GM23338 (cell line): ENCODE measurements around the gene OXNAD1. TPM values are rescaled to one million over a fixed set of nuclear protein-coding genes. Genes with fewer than 3 reads are reported as not detected.

Experiments used
- ATAC-seq: fragments of 200-7000 bp; cut with Tn5 transposase; 3 replicates; pipeline ENCODE4 v1.9.1; 2020
- DNase-seq: peaks from one replicate; pipeline ENCODE4 v3.0.0-alpha.2; 2015; ENCODE audit warnings: low spot score
- H2AFZ ChIP-seq: fragments of 200-600 bp; sonication (generic); 2 replicates; pipeline ENCODE4 v1.8.0; 2016; ENCODE audit warnings: antibody characterized with exemption, mild to moderate bottlenecking, moderate library complexity
- H3F3A ChIP-seq: fragments of 200-600 bp; sonication (generic); replicated peaks from 2 replicates; pipeline ENCODE4 v1.8.0; 2017; ENCODE audit warnings: antibody characterized with exemption, mixed run types, low read depth
- H3K27ac ChIP-seq: fragments of 200-600 bp; sonication (generic); 2 replicates; pipeline ENCODE4 v1.6.1; 2016; ENCODE audit warnings: low read depth
- H3K27me3 ChIP-seq: fragments of 200-600 bp; sonication (generic); 2 replicates; pipeline ENCODE4 v1.8.0; 2016; ENCODE audit warnings: mild to moderate bottlenecking, mixed run types, moderate library complexity; ENCODE audit not compliant: insufficient read depth
- H3K36me3 ChIP-seq: fragments of 200-600 bp; sonication (generic); 2 replicates; pipeline ENCODE4 v1.8.0; 2016; ENCODE audit warnings: mild to moderate bottlenecking; ENCODE audit not compliant: insufficient read depth
- H3K4me1 ChIP-seq: fragments of 200-600 bp; sonication (generic); 2 replicates; pipeline ENCODE4 v1.8.0; 2016; ENCODE audit warnings: mild to moderate bottlenecking, moderate library complexity; ENCODE audit not compliant: insufficient read depth
- H3K4me2 ChIP-seq: fragments of 200-600 bp; sonication (generic); 2 replicates; pipeline ENCODE4 v1.7.1; 2017; ENCODE audit warnings: mixed run types
- H3K4me3 ChIP-seq: fragments of 200-600 bp; sonication (generic); 2 replicates; pipeline ENCODE4 v1.6.1; 2016; ENCODE audit warnings: mixed run types
- H3K79me2 ChIP-seq: fragments of 200-600 bp; sonication (generic); replicated peaks from 2 replicates; pipeline ENCODE4 v1.8.0; 2017; ENCODE audit warnings: mild to moderate bottlenecking; ENCODE audit not compliant: insufficient read depth
- H3K9me2 ChIP-seq: fragments of 200-600 bp; sonication (generic); 2 replicates; pipeline ENCODE4 v1.8.0; 2017; ENCODE audit not compliant: insufficient read depth
- H4K20me1 ChIP-seq: fragments of 200-600 bp; sonication (generic); replicated peaks from 2 replicates; pipeline ENCODE4 v1.8.0; 2017; ENCODE audit warnings: mild to moderate bottlenecking; ENCODE audit not compliant: insufficient read depth
- H3K27ac Mint-ChIP-seq: 2 replicates; pipeline ENCODE4 v1.8.0; 2020; ENCODE audit warnings: inconsistent platforms, mild to moderate bottlenecking, moderate library complexity, mixed read lengths
- H3K27me3 Mint-ChIP-seq: 3 replicates; pipeline ENCODE4 v1.8.0; 2022; ENCODE audit warnings: low read depth, mild to moderate bottlenecking, moderate library complexity, mixed read lengths, inconsistent platforms; ENCODE audit not compliant: insufficient read depth, poor library complexity
- H3K36me3 Mint-ChIP-seq: 3 replicates; pipeline ENCODE4 v1.8.0; 2021; ENCODE audit warnings: low read depth, mild to moderate bottlenecking, inconsistent platforms, moderate library complexity, mixed read lengths
- H3K4me1 Mint-ChIP-seq: 3 replicates; pipeline ENCODE4 v1.8.0; 2020; ENCODE audit warnings: mild to moderate bottlenecking, inconsistent platforms, mixed read lengths
- H3K4me3 Mint-ChIP-seq: 3 replicates; pipeline ENCODE4 v1.8.0; 2021; ENCODE audit warnings: moderate library complexity, mild to moderate bottlenecking, inconsistent platforms, mixed read lengths
- H3K9me3 Mint-ChIP-seq: 3 replicates; pipeline ENCODE4 v1.8.0; 2020; ENCODE audit warnings: moderate library complexity, mild to moderate bottlenecking, inconsistent platforms, mixed read lengths
- CREB1 ChIP-seq: fragments of 250-450 bp; sonication (Bioruptor Pico); IDR thresholded peaks from 2 replicates; pipeline ENCODE4 v1.5.0; 2020; ENCODE audit warnings: low read depth, mild to moderate bottlenecking, moderate library complexity
- EZH2 ChIP-seq: fragments of 200-600 bp; sonication (generic); IDR thresholded peaks from one replicate; pipeline ENCODE4 v1.8.0; 2017; ENCODE audit warnings: antibody characterized with exemption, mild to moderate bottlenecking, low read depth; ENCODE audit not compliant: unreplicated experiment
- EZH2phosphoT487 ChIP-seq: fragments of 200-600 bp; sonication (generic); IDR thresholded peaks from one replicate; pipeline ENCODE4 v1.8.1; 2018; ENCODE audit warnings: antibody characterized with exemption; ENCODE audit not compliant: unreplicated experiment
- JUNB ChIP-seq: IDR thresholded peaks from one replicate; pipeline ENCODE4 v1.6.1; 2016; ENCODE audit warnings: antibody characterized with exemption; ENCODE audit not compliant: unreplicated experiment
- NANOG ChIP-seq: IDR thresholded peaks from 2 replicates; pipeline ENCODE4 v1.6.1; 2016; ENCODE audit warnings: antibody characterized with exemption, borderline replicate concordance
- POLR2AphosphoS5 ChIP-seq: IDR thresholded peaks from 2 replicates; pipeline ENCODE4 v1.6.1; 2016; ENCODE audit warnings: antibody characterized with exemption, low read depth
- STAT1 ChIP-seq: IDR thresholded peaks from one replicate; pipeline ENCODE4 v1.6.1; 2016; ENCODE audit warnings: antibody characterized with exemption; ENCODE audit not compliant: unreplicated experiment
- ZNF114 ChIP-seq: fragments of 250-450 bp; sonication (Bioruptor Pico); IDR thresholded peaks from 2 replicates; pipeline ENCODE4 v1.5.0; 2020; ENCODE audit warnings: mild to moderate bottlenecking, moderate library complexity
- ZNF331 ChIP-seq: fragments of 250-450 bp; sonication (Bioruptor Pico); IDR thresholded peaks from 2 replicates; pipeline ENCODE4 v1.5.0; 2020; ENCODE audit warnings: low read depth, mild to moderate bottlenecking, moderate library complexity
- long read RNA-seq: library from polyadenylated mRNA; unstranded; transcript quantifications from one replicate; pipeline ENCODE4 v2.0.0, GENCODE V29; 2020; ENCODE audit not compliant: unreplicated experiment
- polyA plus RNA-seq: library from polyadenylated mRNA; unstranded; fragments of >200 nt; fragmentation: Nextera tagmentation; extraction: Ambion mirVana; gene quantifications from 2 replicates; pipeline ENCODE4 v1.2.1, GENCODE V29; 2016
- total RNA-seq: library from RNA; depleted of rRNA; stranded (reverse); fragments of >200 nt; shearing (Covaris generic); gene quantifications from 2 replicates; pipeline ENCODE4 v1.2.3, GENCODE V29; 2014; rRNA removed
- TF ChIP-seq, protein P1 (sequence below): IDR thresholded peaks from 2 replicates; pipeline ENCODE4 v1.6.1; 2016; ENCODE audit warnings: antibody characterized with exemption
- TF ChIP-seq, protein P2 (sequence below): fragments of 250-450 bp; sonication (Bioruptor Pico); IDR thresholded peaks from 2 replicates; pipeline ENCODE4 v1.5.0; 2020; ENCODE audit warnings: mild to moderate bottlenecking, moderate library complexity

OXNAD1 gene, protein sequence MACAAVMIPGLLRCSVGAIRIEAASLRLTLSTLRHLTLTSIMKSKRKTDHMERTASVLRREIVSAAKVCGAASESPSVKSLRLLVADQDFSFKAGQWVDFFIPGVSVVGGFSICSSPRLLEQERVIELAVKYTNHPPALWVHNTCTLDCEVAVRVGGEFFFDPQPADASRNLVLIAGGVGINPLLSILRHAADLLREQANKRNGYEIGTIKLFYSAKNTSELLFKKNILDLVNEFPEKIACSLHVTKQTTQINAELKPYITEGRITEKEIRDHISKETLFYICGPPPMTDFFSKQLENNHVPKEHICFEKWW
- total RNA-seq (34.2 and 39.4 TPM in 2 replicates), polyA plus RNA-seq (20.0 and 22.9 TPM in 2 replicates)
- long read RNA-seq, transcript OXNAD1-201 (9 exons, 3,929 nt) = major isoform, 12 of 24 reads
- long read RNA-seq, partial matches to known transcripts = 5 of 24 reads
- long read RNA-seq, other reads (novel, unspliced or antisense) = 3 of 24 reads

DNA sequence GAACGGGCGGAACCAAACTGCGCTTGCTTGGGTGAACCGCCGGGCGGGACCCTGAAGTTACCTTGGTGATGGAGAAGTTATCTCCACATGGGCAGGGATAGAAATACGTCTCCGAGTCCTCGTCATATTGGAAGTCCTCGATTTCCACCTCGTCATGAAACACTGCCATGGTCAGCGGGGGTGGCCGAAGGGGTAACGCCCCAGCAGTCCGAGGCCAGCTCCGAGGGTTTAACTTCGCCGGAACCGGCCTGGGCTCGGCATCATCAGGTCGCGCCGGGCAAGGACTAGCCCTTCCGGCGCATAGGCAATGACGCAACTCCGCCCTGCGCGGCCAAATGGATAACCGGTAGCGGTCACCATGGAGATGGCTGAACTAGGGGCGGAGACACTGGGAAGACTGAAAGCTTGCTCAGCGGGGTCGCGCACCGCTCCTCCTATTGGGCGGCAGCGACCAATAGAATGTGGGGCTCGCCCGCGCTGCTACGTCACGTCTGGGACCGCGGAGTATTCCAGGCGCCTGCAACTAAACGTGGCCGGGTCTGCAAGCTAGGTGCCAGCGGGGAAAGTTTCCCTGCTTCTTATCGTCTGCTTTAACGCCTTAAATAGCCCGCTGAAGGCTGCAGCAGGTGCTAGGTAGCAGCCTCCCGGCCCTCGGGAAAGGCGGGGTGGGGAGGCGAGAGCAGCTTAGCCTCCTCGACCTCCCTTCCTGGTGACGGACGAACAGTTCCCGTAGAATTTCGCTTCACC is at the start of gene OXNAD1, which contains the start of gene DPH3:
Gene OXNAD1 (plus strand): TSS at position 505 of the 747 bp plus-strand sequence. CDS start 5,741 bp downstream, outside the sequence.
Gene DPH3 (minus strand): TSS at position 236 of the 747 bp plus-strand sequence. CDS start 67 bp downstream, at position 169.
- peaks cover 5% of the 10 kb centered on the region for H4K20me1 ChIP-seq
- Mint-ChIP-seq H3K36me3 (peaks cover 8% of the 10 kb centered on the region; the same call in 2 of the 3 replicates), H3K4me1 (peaks cover 19% of the 10 kb centered on the region), H3K4me3 (peak within 1 kb of the TSS; percentile 97), H3K27ac (peak within 1 kb of the TSS; percentile 98), H3K27me3 (peaks cover 4% of the 10 kb centered on the region), H3K9me3 (no peaks in the 10 kb centered on the region)
- H3K27me3 ChIP-seq = no peaks in the 10 kb centered on the region
- H3K79me2 ChIP-seq = peaks cover 72% of the 10 kb centered on the region
- ATAC-seq = peak; percentile 97
- peak within 1 kb of the TSS; percentile 86 for H3K27ac ChIP-seq
- peaks cover 7% of the 10 kb centered on the region for H3K4me1 ChIP-seq
- H3K4me2 ChIP-seq = peak within 1 kb of the TSS; percentile 93
- peak; percentile 100 for DNase-seq
- no peaks in the 10 kb centered on the region for H3K9me2 ChIP-seq
- no peaks in the 10 kb centered on the region for H3F3A ChIP-seq
- H2AFZ ChIP-seq = peak within 1 kb of the TSS; percentile 85
- TF ChIP-seq STAT1 = no peak
- TF ChIP-seq NANOG = no peak
- TF ChIP-seq JUNB = no peak
- peak; percentile 99 for TF ChIP-seq CREB1
- TF ChIP-seq ZNF331 (CRISPR knock-in tag) = no peak
- peak; percentile 76 for TF ChIP-seq POLR2AphosphoS5
- TF ChIP-seq, protein P1, sequence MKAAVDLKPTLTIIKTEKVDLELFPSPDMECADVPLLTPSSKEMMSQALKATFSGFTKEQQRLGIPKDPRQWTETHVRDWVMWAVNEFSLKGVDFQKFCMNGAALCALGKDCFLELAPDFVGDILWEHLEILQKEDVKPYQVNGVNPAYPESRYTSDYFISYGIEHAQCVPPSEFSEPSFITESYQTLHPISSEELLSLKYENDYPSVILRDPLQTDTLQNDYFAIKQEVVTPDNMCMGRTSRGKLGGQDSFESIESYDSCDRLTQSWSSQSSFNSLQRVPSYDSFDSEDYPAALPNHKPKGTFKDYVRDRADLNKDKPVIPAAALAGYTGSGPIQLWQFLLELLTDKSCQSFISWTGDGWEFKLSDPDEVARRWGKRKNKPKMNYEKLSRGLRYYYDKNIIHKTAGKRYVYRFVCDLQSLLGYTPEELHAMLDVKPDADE = peak; percentile 84
- peaks cover 13% of the 10 kb centered on the region for H3K36me3 ChIP-seq
- peak within 1 kb of the TSS; percentile 92 for H3K4me3 ChIP-seq

DNA sequence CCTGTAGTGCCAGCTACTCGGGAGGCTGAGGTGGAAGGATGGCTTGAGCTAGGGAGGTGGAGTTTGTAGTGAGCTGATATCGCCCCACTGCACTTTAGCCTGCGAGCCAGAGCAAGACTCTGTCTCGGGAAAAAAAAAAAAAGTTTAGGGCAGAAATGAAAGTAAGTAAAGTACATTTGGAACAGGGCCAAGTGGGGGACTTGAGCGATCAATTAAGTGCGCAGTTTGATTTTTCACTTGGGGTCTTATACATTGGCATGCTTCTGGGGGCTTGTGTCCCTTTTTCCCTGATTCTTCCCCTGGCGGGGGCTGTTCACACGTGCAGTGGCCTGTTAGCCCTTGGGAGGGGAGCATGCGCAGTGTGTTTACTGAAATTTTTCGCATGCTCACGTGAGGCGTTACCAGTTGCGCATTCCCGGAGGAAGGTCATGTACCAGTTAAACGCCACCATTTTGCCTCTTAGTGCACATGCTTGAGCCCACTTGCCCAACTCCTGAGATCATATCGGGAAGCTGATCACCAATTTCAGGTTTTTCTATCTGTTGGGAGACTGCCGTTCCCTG is 48.6 kb upstream of the OXNAD1 start:
- peaks cover 2% of the 10 kb centered on the region for H3K27me3 Mint-ChIP-seq
- TF ChIP-seq EZH2 (no peak), CREB1 (no peak), POLR2AphosphoS5 (no peak), NANOG (no peak), EZH2phosphoT487 (no peak), STAT1 (no peak), ZNF114 (no peak), ZNF331 (CRISPR knock-in tag) (no peak)
- TF ChIP-seq, protein P2, sequence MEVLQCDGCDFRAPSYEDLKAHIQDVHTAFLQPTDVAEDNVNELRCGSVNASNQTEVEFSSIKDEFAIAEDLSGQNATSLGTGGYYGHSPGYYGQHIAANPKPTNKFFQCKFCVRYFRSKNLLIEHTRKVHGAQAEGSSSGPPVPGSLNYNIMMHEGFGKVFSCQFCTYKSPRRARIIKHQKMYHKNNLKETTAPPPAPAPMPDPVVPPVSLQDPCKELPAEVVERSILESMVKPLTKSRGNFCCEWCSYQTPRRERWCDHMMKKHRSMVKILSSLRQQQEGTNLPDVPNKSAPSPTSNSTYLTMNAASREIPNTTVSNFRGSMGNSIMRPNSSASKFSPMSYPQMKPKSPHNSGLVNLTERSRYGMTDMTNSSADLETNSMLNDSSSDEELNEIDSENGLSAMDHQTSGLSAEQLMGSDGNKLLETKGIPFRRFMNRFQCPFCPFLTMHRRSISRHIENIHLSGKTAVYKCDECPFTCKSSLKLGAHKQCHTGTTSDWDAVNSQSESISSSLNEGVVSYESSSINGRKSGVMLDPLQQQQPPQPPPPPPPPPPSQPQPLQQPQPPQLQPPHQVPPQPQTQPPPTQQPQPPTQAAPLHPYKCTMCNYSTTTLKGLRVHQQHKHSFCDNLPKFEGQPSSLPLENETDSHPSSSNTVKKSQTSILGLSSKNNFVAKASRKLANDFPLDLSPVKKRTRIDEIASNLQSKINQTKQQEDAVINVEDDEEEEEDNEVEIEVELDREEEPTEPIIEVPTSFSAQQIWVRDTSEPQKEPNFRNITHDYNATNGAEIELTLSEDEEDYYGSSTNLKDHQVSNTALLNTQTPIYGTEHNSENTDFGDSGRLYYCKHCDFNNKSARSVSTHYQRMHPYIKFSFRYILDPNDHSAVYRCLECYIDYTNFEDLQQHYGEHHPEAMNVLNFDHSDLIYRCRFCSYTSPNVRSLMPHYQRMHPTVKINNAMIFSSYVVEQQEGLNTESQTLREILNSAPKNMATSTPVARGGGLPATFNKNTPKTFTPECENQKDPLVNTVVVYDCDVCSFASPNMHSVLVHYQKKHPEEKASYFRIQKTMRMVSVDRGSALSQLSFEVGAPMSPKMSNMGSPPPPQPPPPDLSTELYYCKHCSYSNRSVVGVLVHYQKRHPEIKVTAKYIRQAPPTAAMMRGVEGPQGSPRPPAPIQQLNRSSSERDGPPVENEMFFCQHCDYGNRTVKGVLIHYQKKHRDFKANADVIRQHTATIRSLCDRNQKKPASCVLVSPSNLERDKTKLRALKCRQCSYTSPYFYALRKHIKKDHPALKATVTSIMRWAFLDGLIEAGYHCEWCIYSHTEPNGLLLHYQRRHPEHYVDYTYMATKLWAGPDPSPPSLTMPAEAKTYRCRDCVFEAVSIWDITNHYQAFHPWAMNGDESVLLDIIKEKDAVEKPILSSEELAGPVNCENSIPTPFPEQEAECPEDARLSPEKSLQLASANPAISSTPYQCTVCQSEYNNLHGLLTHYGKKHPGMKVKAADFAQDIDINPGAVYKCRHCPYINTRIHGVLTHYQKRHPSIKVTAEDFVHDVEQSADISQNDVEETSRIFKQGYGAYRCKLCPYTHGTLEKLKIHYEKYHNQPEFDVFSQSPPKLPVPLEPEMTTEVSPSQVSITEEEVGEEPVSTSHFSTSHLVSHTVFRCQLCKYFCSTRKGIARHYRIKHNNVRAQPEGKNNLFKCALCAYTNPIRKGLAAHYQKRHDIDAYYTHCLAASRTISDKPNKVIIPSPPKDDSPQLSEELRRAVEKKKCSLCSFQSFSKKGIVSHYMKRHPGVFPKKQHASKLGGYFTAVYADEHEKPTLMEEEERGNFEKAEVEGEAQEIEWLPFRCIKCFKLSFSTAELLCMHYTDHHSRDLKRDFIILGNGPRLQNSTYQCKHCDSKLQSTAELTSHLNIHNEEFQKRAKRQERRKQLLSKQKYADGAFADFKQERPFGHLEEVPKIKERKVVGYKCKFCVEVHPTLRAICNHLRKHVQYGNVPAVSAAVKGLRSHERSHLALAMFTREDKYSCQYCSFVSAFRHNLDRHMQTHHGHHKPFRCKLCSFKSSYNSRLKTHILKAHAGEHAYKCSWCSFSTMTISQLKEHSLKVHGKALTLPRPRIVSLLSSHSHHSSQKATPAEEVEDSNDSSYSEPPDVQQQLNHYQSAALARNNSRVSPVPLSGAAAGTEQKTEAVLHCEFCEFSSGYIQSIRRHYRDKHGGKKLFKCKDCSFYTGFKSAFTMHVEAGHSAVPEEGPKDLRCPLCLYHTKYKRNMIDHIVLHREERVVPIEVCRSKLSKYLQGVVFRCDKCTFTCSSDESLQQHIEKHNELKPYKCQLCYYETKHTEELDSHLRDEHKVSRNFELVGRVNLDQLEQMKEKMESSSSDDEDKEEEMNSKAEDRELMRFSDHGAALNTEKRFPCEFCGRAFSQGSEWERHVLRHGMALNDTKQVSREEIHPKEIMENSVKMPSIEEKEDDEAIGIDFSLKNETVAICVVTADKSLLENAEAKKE (CRISPR knock-in tag) = no peak

More for the DNA sequence above, 48.6 kb upstream of the OXNAD1 start:
- no peaks in the 10 kb centered on the region for H3K4me1 ChIP-seq
- H3K27me3 ChIP-seq = no peaks in the 10 kb centered on the region
- H3K36me3 ChIP-seq = no peaks in the 10 kb centered on the region
- no peaks in the 10 kb centered on the region for H4K20me1 ChIP-seq
- Mint-ChIP-seq H3K9me3 (no peaks in the 10 kb centered on the region; the same call in 2 of the 3 replicates), H3K27ac (no peak overlapping the region), H3K4me1 (no peaks in the 10 kb centered on the region; the same call in 2 of the 3 replicates), H3K4me3 (no peak overlapping the region), H3K36me3 (no peaks in the 10 kb centered on the region)
- no peaks in the 10 kb centered on the region for H3F3A ChIP-seq
- H2AFZ ChIP-seq = no peak overlapping the region
- ATAC-seq = no peak
- no peak overlapping the region for H3K4me3 ChIP-seq
- no peak overlapping the region for H3K27ac ChIP-seq
- H3K79me2 ChIP-seq = no peaks in the 10 kb centered on the region
- H3K9me2 ChIP-seq = 0 out of 2 replicates have a peak, but pooled peaks cover 3% of the 10 kb centered on the region
- no peak for DNase-seq
- H3K4me2 ChIP-seq = no peak overlapping the region
